ENCODE measurements around the gene FSIP1. TPM values are rescaled to one million over a fixed set of nuclear protein-coding genes. Genes with fewer than 3 reads are reported as not detected.

Gene FSIP1
- total RNA-seq, 2 donors from 2014 or later = 0.77 to 1.7 TPM

DNA sequence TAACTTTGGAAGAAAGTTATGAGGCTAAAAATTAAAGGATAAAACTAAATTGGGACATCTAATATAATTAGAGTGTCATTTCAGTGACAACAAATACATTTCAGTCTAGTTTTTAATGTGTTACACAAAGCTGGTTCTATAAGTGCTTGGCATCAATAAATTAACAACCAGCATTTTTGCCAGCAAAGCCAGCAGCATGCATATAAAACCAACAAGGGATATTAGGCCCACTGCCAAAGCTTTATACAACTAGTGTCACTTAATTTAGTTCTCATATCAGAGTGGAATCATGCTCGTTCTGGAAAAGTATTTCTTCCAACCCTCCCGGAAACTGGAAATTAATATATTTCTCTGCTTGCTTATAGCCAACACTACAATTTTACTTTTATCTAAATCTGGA is 113.0 kb downstream of the FSIP1 start:
- H3K4me1 ChIP-seq (ENCODE audit: control insufficient read depth, insufficient read depth, low read length) = peaks cover 9% of the 10 kb centered on the region
- WGBS, 2 experiments (ENCODE audit: insufficient coverage in 1 of 2, insufficient read length in 1 of 2) = 86 to 100% methylated on average over 1 of the region's 2 CpGs
- Mint-ChIP-seq H3K36me3 (ENCODE audit: low read depth) (no peaks in the 10 kb centered on the region), H3K27ac (no peak overlapping the region), H3K27me3 (ENCODE audit: insufficient read depth) (peaks cover 2% of the 10 kb centered on the region), H3K4me3 (no peak overlapping the region), H3K9me3 (no peaks in the 10 kb centered on the region), H3K4me1 (peaks cover 20% of the 10 kb centered on the region)
- no peak for DNase-seq
- H3K9ac ChIP-seq (ENCODE audit: extremely low read depth, low read length, poor library complexity, severe bottlenecking) = no peak overlapping the region
- H3K4me3 ChIP-seq (ENCODE audit: low read length) = no peak overlapping the region
- no peaks in the 10 kb centered on the region for H3K9me3 ChIP-seq (ENCODE audit: control insufficient read depth, low read length)
- H3K27ac ChIP-seq (ENCODE audit: low read depth, low read length) = no peak overlapping the region
- TF ChIP-seq, protein P1, sequence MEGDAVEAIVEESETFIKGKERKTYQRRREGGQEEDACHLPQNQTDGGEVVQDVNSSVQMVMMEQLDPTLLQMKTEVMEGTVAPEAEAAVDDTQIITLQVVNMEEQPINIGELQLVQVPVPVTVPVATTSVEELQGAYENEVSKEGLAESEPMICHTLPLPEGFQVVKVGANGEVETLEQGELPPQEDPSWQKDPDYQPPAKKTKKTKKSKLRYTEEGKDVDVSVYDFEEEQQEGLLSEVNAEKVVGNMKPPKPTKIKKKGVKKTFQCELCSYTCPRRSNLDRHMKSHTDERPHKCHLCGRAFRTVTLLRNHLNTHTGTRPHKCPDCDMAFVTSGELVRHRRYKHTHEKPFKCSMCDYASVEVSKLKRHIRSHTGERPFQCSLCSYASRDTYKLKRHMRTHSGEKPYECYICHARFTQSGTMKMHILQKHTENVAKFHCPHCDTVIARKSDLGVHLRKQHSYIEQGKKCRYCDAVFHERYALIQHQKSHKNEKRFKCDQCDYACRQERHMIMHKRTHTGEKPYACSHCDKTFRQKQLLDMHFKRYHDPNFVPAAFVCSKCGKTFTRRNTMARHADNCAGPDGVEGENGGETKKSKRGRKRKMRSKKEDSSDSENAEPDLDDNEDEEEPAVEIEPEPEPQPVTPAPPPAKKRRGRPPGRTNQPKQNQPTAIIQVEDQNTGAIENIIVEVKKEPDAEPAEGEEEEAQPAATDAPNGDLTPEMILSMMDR (conservative IDR thresholded peaks at IDR 0.05) = no peak
- H3K27me3 ChIP-seq (ENCODE audit: control insufficient read depth, insufficient read depth, low read length, poor library complexity, severe bottlenecking) = no peaks in the 10 kb centered on the region
- H3K36me3 ChIP-seq (ENCODE audit: control insufficient read depth, insufficient read depth, low read length) = no peaks in the 10 kb centered on the region

DNA sequence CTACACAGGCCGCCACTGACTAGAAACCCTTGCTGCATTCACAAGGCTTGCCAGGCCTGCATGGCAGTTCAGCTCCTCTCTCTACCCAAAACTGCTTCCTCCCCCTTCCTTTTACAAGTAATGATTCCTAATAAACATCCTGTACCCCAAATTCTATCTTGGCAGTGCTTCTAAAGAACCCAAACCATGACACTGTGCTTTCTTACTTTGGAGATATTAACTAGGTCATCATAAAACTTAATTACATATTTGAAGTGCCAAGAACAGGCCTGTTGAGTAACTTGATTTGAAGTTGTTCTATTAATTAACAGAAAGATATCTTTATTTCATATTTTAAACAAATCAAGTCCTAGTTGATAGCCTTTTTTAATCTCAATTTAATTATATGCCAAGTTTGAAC is 113.4 kb downstream of the FSIP1 start:
- no peak overlapping the region for H3K27ac Mint-ChIP-seq
- no peaks in the 10 kb centered on the region for H3K9me3 ChIP-seq (ENCODE audit: control insufficient read depth, low read length)
- WGBS, 2 experiments (ENCODE audit: insufficient coverage in 1 of 2, insufficient read length in 1 of 2) = 0% methylated on average over 1 of the region's 1 CpG; no CpG with 5 or more reads in 1 of the 2 experiments

DNA sequence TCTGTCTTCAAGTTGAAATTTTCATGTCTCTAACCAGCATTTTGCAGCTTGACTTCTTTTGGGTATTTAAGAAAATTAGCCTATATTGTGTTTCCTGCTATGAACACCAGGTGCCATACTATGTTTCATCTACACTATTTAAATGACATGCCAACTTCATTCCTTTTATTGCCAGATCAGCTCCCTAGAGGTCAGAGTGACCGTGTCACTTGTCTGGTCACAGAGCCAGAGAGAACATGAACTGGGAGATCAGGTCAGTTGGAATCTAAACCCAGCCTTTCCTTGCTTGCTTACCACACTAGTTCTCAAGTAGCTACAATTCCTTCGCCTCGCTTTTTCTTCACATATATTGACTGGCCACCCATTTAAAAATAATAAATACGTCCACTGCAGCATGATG is 114.2 kb downstream of the FSIP1 start:
- Mint-ChIP-seq H3K27ac (no peak overlapping the region), H3K36me3 (ENCODE audit: low read depth) (no peaks in the 10 kb centered on the region), H3K4me1 (peaks cover 22% of the 10 kb centered on the region), H3K27me3 (ENCODE audit: insufficient read depth) (peaks cover 2% of the 10 kb centered on the region), H3K4me3 (no peak overlapping the region), H3K9me3 (no peaks in the 10 kb centered on the region)
- DNase-seq = no peak
- Histone ChIP-seq H3K9ac (ENCODE audit: extremely low read depth, low read length, poor library complexity, severe bottlenecking) (no peak overlapping the region), H3K9me3 (ENCODE audit: control insufficient read depth, low read length) (no peaks in the 10 kb centered on the region), H3K4me1 (ENCODE audit: control insufficient read depth, insufficient read depth, low read length) (peaks cover 9% of the 10 kb centered on the region), H3K27ac (ENCODE audit: low read depth, low read length) (no peak overlapping the region), H3K4me3 (ENCODE audit: low read length) (no peak overlapping the region), H3K36me3 (ENCODE audit: control insufficient read depth, insufficient read depth, low read length) (no peaks in the 10 kb centered on the region), H3K27me3 (ENCODE audit: control insufficient read depth, insufficient read depth, low read length, poor library complexity, severe bottlenecking) (no peaks in the 10 kb centered on the region)
- 80 to 96% methylated on average over 1 to 4 of the region's 4 CpGs for WGBS, 2 experiments (ENCODE audit: insufficient coverage in 1 of 2, insufficient read length in 1 of 2)
- TF ChIP-seq, protein P1 (conservative IDR thresholded peaks at IDR 0.05) = peak; percentile 28

More for the DNA sequence above, 113.4 kb downstream of the FSIP1 start:
- DNase-seq = no peak
- H3K36me3 ChIP-seq (ENCODE audit: control insufficient read depth, insufficient read depth, low read length) = no peaks in the 10 kb centered on the region
- no peak overlapping the region for H3K4me3 ChIP-seq (ENCODE audit: low read length)
- H3K27ac ChIP-seq (ENCODE audit: low read depth, low read length) = no peak overlapping the region
- TF ChIP-seq, protein P1 (conservative IDR thresholded peaks at IDR 0.05) = no peak
- Mint-ChIP-seq H3K27me3 (ENCODE audit: insufficient read depth) (peaks cover 2% of the 10 kb centered on the region), H3K9me3 (no peaks in the 10 kb centered on the region), H3K36me3 (ENCODE audit: low read depth) (no peaks in the 10 kb centered on the region), H3K4me1 (peaks cover 22% of the 10 kb centered on the region), H3K4me3 (no peak overlapping the region)
- peaks cover 9% of the 10 kb centered on the region for H3K4me1 ChIP-seq (ENCODE audit: control insufficient read depth, insufficient read depth, low read length)
- no peaks in the 10 kb centered on the region for H3K27me3 ChIP-seq (ENCODE audit: control insufficient read depth, insufficient read depth, low read length, poor library complexity, severe bottlenecking)
- no peak overlapping the region for H3K9ac ChIP-seq (ENCODE audit: extremely low read depth, low read length, poor library complexity, severe bottlenecking)
